ENCODE data around the gene SELENOO. TPM values are rescaled to one million over a fixed set of nuclear protein-coding genes. Genes with fewer than 3 reads are reported as not detected.

SELENOO gene
- total and polyA plus RNA-seq, 2 experiments from 2014 or later, result 31.6 to 37.7 TPM

GRCh38 chr22:50256258-50256862 is 55.5 kb downstream of the SELENOO start:
- Histone ChIP-seq H3K4me1 (ENCODE audit: insufficient read depth) (no peaks in the 10 kb centered on the region), H3K4me2 (no peak overlapping the region), H3K4me3 (no peak overlapping the region), H3K9me2 (replicated peaks; ENCODE audit: insufficient read depth) (no peaks in the 10 kb centered on the region), H3K79me2 (no peaks in the 10 kb centered on the region), H3K27ac (no peak overlapping the region), H4K20me1 (ENCODE audit: insufficient read depth, poor library complexity, severe bottlenecking) (no peaks in the 10 kb centered on the region), H3K36me3 (replicated peaks; ENCODE audit: insufficient read depth, low read depth) (no peaks in the 10 kb centered on the region), H3K27me3 (no peaks in the 10 kb centered on the region), H3K9me3 (ENCODE audit: low read depth) (no peaks in the 10 kb centered on the region), H2AFZ (no peak overlapping the region)
- 90% methylated on average over 11 of the region's 12 CpGs for WGBS (ENCODE audit: low lambda C conversion rate, missing lambda C conversion rate)
- no peak for DNase-seq (ENCODE audit: low spot score)
- TF ChIP-seq CTCF (IDR thresholded peaks at IDR 0.05; ENCODE audit: poor library complexity) (no peak), EZH2 (IDR thresholded peaks at IDR 0.05; ENCODE audit: borderline replicate concordance) (no peak), EZH2phosphoT487 (IDR thresholded peaks at IDR 0.05; ENCODE audit: low read depth, severe bottlenecking, unreplicated experiment) (no peak)

GRCh38 chr22:50257041-50257440 is 56.2 kb downstream of the SELENOO start:
- 91% methylated on average over 16 of the region's 16 CpGs for WGBS (ENCODE audit: low lambda C conversion rate, missing lambda C conversion rate)
- Histone ChIP-seq H3K27ac (no peak overlapping the region), H3K4me1 (ENCODE audit: insufficient read depth) (no peaks in the 10 kb centered on the region), H3K4me3 (no peak overlapping the region), H3K4me2 (no peak overlapping the region), H3K79me2 (no peaks in the 10 kb centered on the region), H3K9me3 (ENCODE audit: low read depth) (no peaks in the 10 kb centered on the region), H2AFZ (no peak overlapping the region), H3K9me2 (replicated peaks; ENCODE audit: insufficient read depth) (no peaks in the 10 kb centered on the region), H4K20me1 (ENCODE audit: insufficient read depth, poor library complexity, severe bottlenecking) (no peaks in the 10 kb centered on the region), H3K27me3 (peaks cover under 1% of the 10 kb centered on the region), H3K36me3 (replicated peaks; ENCODE audit: insufficient read depth, low read depth) (no peaks in the 10 kb centered on the region)
- no peak for TF ChIP-seq EZH2 (IDR thresholded peaks at IDR 0.05; ENCODE audit: borderline replicate concordance)
- TF ChIP-seq CTCF (IDR thresholded peaks at IDR 0.05; ENCODE audit: poor library complexity), result no peak
- TF ChIP-seq EZH2phosphoT487 (IDR thresholded peaks at IDR 0.05; ENCODE audit: low read depth, severe bottlenecking, unreplicated experiment), result no peak
- DNase-seq (ENCODE audit: low spot score), result no peak

- no peak for DNase-seq (ENCODE audit: low spot score)
- Histone ChIP-seq H2AFZ (no peak overlapping the region), H3K27ac (no peak overlapping the region), H3K4me1 (ENCODE audit: insufficient read depth) (no peaks in the 10 kb centered on the region), H3K27me3 (peaks cover 6% of the 10 kb centered on the region), H4K20me1 (ENCODE audit: insufficient read depth, poor library complexity, severe bottlenecking) (no peaks in the 10 kb centered on the region), H3K79me2 (no peaks in the 10 kb centered on the region), H3K9me3 (ENCODE audit: low read depth) (no peaks in the 10 kb centered on the region), H3K9me2 (replicated peaks; ENCODE audit: insufficient read depth) (no peaks in the 10 kb centered on the region), H3K4me2 (no peak overlapping the region), H3K36me3 (replicated peaks; ENCODE audit: insufficient read depth, low read depth) (no peaks in the 10 kb centered on the region), H3K4me3 (no peak overlapping the region)
- no peak for TF ChIP-seq EZH2 (IDR thresholded peaks at IDR 0.05; ENCODE audit: borderline replicate concordance)
- no peak for TF ChIP-seq CTCF (IDR thresholded peaks at IDR 0.05; ENCODE audit: poor library complexity)
- TF ChIP-seq EZH2phosphoT487 (IDR thresholded peaks at IDR 0.05; ENCODE audit: low read depth, severe bottlenecking, unreplicated experiment), result no peak
- 83% methylated on average over 31 of the region's 31 CpGs for WGBS (ENCODE audit: low lambda C conversion rate, missing lambda C conversion rate)
Measured at GRCh38 chr22:50257451-50258360, 56.9 kb downstream of the SELENOO start.

Measured in hepatocyte (in vitro differentiated cells).